BLaER1 treated with 17β-estradiol and CSF1 and Interleukin-3, amounts not matched to agents 10 nM and 100 nM (cell line): ENCODE data around the gene THOC2.

Experiments used
- H3K27ac ChIP-seq, 11 experiments: shearing (Covaris generic); formaldehyde crosslinking; 2 replicates each; pipeline ENCODE4 v1.8.1; 2022
- H3K27me3 ChIP-seq, 11 experiments: shearing (Covaris generic); formaldehyde crosslinking; 2 replicates each; pipeline ENCODE4 v1.8.1; 2022
- H3K36me3 ChIP-seq, 11 experiments: shearing (Covaris generic); formaldehyde crosslinking; 2 replicates each; pipeline ENCODE4 v1.8.1; 2022
- H3K4me1 ChIP-seq, 10 experiments: shearing (Covaris generic); formaldehyde crosslinking; 2 replicates each; pipeline ENCODE4 v1.8.1; 2022
- H3K4me2 ChIP-seq, 11 experiments: shearing (Covaris generic); formaldehyde crosslinking; 2 replicates each; pipeline ENCODE4 v1.8.1; 2022
- H3K4me3 ChIP-seq, 10 experiments: shearing (Covaris generic); formaldehyde crosslinking; 2 replicates each; pipeline ENCODE4 v1.8.1; 2022
- H3K9ac ChIP-seq, 11 experiments: shearing (Covaris generic); formaldehyde crosslinking; 2 replicates each; pipeline ENCODE4 v1.8.1; 2022
- H3K9me3 ChIP-seq, 11 experiments: shearing (Covaris generic); formaldehyde crosslinking; replicated peaks in 1 of 11; 2 replicates each; pipeline ENCODE4 v1.8.1; 2022
- H4K20me1 ChIP-seq, 11 experiments: shearing (Covaris generic); formaldehyde crosslinking; 2 replicates each; pipeline ENCODE4 v1.8.1; 2022
- Cebpa-rat ChIP-seq, 11 experiments: shearing (Covaris generic); IDR thresholded peaks; 2 replicates each; pipeline ENCODE4 v1.8.1; 2022

Gene THOC2

DNA sequence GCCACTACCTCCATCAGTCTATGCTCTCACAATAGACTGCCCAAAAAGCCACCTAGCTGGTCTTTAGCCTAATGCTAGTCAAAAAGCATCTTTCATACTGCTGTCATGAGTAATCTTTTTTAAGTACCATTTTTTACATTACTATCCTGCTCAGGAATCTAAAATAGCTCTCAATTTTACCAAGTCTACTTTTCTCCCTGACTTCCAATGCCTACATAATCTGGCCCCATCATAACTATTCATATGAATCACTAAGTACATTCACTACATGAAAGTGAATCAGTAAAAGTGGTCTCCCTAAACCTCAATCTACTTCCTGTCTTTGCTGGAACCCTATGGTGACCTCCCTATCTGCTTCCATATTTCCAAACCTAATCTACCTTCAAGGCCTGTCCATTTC is 105.9 kb downstream of the THOC2 start:
- Histone ChIP-seq H3K27ac (no peak overlapping the region), H3K9me3 (no peaks in the 10 kb centered on the region), H3K9ac (no peak overlapping the region), H3K4me3 (no peak overlapping the region), H3K4me2 (no peak overlapping the region), H3K4me1 (no peaks in the 10 kb centered on the region), H3K27me3 (peaks cover 57 to 100% (median 97%) of the 10 kb centered on the region in 11 experiments), H4K20me1 (peaks cover 0 to 5% (median 0%) of the 10 kb centered on the region in 11 experiments; a peak in 2 of 22 replicates), H3K36me3 (peaks cover 39 to 98% (median 74%) of the 10 kb centered on the region in 11 experiments; a peak in 21 of 22 replicates)
- TF ChIP-seq Cebpa-rat (IDR thresholded peaks at IDR 0.05), result no peak

DNA sequence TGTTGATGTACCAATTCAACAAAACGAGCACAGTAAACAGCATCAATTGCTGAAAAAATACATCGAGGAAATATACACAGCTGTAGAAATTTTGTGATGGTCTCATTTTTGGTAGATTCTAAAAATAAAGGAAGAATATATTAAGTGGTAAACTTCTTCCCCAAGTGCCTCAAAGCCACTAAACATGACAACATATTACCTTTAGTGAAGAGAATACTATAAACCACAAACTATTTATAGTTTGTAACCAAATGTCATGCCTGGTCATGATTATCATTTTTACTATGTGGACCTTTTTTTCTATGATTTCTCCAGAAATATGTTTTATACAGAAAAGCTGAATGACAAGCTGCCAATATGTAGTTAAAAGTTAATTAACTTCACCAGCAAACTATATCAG is 106.9 kb downstream of the THOC2 start:
- Histone ChIP-seq H3K27ac (no peak overlapping the region), H3K4me1 (no peaks in the 10 kb centered on the region), H3K9ac (no peak overlapping the region), H3K27me3 (peaks cover 67 to 100% (median 97%) of the 10 kb centered on the region in 11 experiments), H3K4me3 (no peak overlapping the region), H3K4me2 (no peak overlapping the region), H3K36me3 (peaks cover 38 to 98% (median 73%) of the 10 kb centered on the region in 11 experiments), H3K9me3 (no peaks in the 10 kb centered on the region), H4K20me1 (peaks cover 0 to 5% (median 0%) of the 10 kb centered on the region in 11 experiments; a peak in 3 of 22 replicates)
- TF ChIP-seq Cebpa-rat (IDR thresholded peaks at IDR 0.05), result no peak

DNA sequence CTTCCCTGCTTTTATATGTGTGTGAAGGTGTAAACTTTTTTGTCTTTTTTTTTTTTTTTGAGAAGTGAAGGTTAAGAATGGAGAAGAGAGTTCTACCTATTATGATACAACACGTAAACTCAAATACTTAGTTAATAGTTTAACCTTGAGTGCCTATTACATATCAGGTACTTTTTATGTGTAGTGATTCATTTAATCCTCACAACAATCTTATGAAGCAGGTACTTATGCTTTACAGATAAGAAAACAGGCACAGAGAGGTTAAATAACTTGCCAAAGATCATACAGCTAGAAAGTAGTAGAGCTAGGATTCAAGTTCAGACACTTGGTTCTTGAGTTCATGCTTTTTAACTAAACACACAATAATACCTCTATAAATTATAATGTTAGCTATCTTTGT is 107.4 kb downstream of the THOC2 start:
- Histone ChIP-seq H3K36me3 (peaks cover 37 to 98% (median 73%) of the 10 kb centered on the region in 11 experiments), H4K20me1 (peaks cover 0 to 5% (median 0%) of the 10 kb centered on the region in 11 experiments; a peak in 2 of 22 replicates), H3K9me3 (no peaks in the 10 kb centered on the region), H3K4me1 (no peaks in the 10 kb centered on the region), H3K9ac (no peak overlapping the region), H3K27me3 (peaks cover 69 to 100% (median 97%) of the 10 kb centered on the region in 11 experiments), H3K27ac (no peak overlapping the region), H3K4me3 (no peak overlapping the region), H3K4me2 (no peak overlapping the region)
- TF ChIP-seq Cebpa-rat (IDR thresholded peaks at IDR 0.05), result no peak

DNA sequence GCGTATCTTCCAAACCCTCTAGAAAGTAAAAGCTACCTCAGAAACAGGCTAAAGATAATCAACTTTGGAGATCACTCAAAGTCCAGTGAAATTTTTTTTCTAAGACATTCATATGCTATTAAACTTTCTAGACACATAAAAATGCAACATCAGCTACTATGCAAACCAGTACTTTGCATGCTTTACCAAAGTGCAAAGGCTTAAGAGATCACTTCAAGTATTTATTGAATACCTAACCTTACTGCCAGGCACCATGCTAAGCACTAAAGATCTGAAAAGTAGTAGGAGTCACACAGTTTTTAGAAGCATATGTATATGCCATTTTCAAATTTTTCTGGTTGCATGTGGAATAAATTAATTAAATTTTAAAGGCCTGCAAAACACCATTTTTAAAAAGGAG is 115.8 kb downstream of the THOC2 start:
- Histone ChIP-seq H3K4me3 (no peak overlapping the region), H4K20me1 (peaks cover 0 to 8% (median 0%) of the 10 kb centered on the region in 11 experiments; a peak in 2 of 22 replicates), H3K9ac (no peak overlapping the region), H3K9me3 (no peaks in the 10 kb centered on the region), H3K36me3 (peaks cover 20 to 65% (median 44%) of the 10 kb centered on the region in 11 experiments; a peak in 20 of 22 replicates), H3K27ac (no peak overlapping the region), H3K4me2 (no peak overlapping the region), H3K27me3 (peaks cover 87 to 100% (median 97%) of the 10 kb centered on the region in 11 experiments), H3K4me1 (no peaks in the 10 kb centered on the region)
- TF ChIP-seq Cebpa-rat (IDR thresholded peaks at IDR 0.05), result no peak

DNA sequence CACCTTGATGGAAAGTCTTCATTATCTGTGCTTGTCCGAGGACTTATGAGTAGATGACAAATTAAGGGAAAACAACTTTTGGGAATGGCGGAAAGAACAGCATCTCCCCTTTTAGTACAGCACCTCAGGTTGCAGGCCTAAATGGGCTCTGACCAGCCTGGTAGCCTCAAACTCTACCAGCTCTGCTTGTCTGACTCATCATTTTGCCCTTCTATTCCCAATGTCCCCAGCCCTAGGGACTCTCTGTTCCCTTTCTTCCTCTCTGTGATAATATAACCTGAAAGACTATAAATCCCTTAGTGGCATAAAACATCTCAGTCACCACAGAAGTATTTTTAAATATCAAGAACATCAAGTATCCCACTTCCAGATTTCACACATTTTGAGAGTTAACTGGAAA is 121.9 kb downstream of the THOC2 start:
- Histone ChIP-seq H4K20me1 (peaks cover 0 to 6% (median 0%) of the 10 kb centered on the region in 11 experiments; a peak in 1 of 22 replicates), H3K27ac (no peak overlapping the region), H3K4me3 (no peak overlapping the region), H3K36me3 (peaks cover 21 to 82% (median 44%) of the 10 kb centered on the region in 11 experiments; a peak in 21 of 22 replicates), H3K27me3 (peaks cover 85 to 100% (median 97%) of the 10 kb centered on the region in 11 experiments), H3K9me3 (no peaks in the 10 kb centered on the region), H3K4me2 (no peak overlapping the region), H3K4me1 (no peaks in the 10 kb centered on the region), H3K9ac (no peak overlapping the region)
- no peak for TF ChIP-seq Cebpa-rat (IDR thresholded peaks at IDR 0.05)

DNA sequence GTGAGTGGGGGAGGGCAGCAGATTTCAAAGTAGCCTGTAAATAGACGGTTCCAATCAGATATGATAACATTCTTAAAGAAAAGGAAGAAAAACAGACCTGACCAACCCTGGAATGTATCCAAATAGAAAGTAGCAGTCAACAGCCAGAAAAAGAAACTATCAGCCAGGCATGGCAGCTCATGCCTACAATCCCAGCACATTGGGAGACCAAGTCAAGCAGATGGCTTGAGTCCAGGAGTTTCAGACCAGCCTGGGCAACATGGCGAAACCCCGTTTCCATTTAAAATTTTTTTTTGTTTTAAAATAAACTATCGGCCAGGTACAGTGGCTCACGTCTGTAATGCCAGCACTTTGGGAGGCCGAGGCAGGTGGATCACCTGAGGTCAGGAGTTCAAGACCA is 125.0 kb downstream of the THOC2 start:
- H3K36me3 ChIP-seq, result peaks cover 34 to 93% (median 52%) of the 10 kb centered on the region in 11 experiments; a peak in 20 of 22 replicates
- H3K27ac ChIP-seq, result no peak overlapping the region

DNA sequence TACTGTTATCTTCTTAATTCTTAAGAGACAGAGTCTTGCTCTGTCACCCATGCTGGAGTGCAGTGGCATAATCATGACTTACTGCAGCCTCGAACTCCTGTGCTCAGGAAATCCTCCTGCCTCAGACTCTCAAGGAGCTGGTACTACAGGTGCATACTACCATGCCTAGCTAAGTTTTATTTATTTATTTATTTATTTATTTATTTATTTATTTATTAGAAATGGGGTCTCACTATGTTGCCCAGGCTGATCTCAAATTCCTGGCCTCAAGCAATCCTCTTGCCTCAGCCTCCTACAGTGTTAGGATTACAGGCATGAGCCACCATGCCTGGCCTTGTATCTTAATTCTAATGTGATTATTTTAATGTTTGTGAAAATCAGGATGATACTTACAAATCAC is 125.6 kb downstream of the THOC2 start:
- Histone ChIP-seq H3K27ac (no peak overlapping the region), H3K4me1 (no peaks in the 10 kb centered on the region), H3K4me2 (no peak overlapping the region), H3K27me3 (peaks cover 90 to 100% (median 100%) of the 10 kb centered on the region in 11 experiments), H3K4me3 (no peak overlapping the region), H3K36me3 (peaks cover 39 to 98% (median 58%) of the 10 kb centered on the region in 11 experiments; a peak in 20 of 22 replicates), H3K9me3 (no peaks in the 10 kb centered on the region), H3K9ac (no peak overlapping the region), H4K20me1 (peaks cover 0 to 6% (median 0%) of the 10 kb centered on the region in 11 experiments; a peak in 2 of 22 replicates)
- TF ChIP-seq Cebpa-rat (IDR thresholded peaks at IDR 0.05), result no peak

More for the DNA sequence above, 125.0 kb downstream of the THOC2 start:
- peaks cover 0 to 6% (median 0%) of the 10 kb centered on the region in 11 experiments; a peak in 2 of 22 replicates for H4K20me1 ChIP-seq
- no peaks in the 10 kb centered on the region for H3K9me3 ChIP-seq
- H3K4me3 ChIP-seq, result no peak overlapping the region
- H3K4me2 ChIP-seq, result no peak overlapping the region
- H3K27me3 ChIP-seq, result peaks cover 86 to 100% (median 97%) of the 10 kb centered on the region in 11 experiments
- no peaks in the 10 kb centered on the region for H3K4me1 ChIP-seq
- no peak for TF ChIP-seq Cebpa-rat (IDR thresholded peaks at IDR 0.05)
- no peak overlapping the region for H3K9ac ChIP-seq

DNA sequence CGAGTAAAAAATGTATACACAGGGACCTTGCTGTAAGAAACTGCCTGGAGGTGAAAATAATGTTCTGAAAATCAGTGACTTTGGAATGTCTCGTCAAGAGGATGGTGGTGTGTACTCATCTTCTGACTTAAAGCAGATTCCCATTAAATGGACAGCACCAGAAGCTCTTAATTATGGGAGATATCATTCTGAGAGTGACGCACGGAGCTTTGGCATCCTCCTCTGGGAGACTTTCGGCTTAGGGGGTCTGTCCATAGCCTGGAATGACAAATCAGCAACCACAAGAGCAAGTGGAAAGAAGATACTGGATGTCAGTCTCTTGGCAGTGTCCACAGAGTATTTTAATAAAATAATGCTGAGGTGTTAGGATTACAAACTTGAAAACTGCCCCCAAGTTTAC is 129.4 kb downstream of the THOC2 start:
- no peak for TF ChIP-seq Cebpa-rat (IDR thresholded peaks at IDR 0.05)
- no peak overlapping the region for H3K4me3 ChIP-seq
- peaks cover 85 to 99% (median 96%) of the 10 kb centered on the region in 11 experiments for H3K27me3 ChIP-seq
- no peak overlapping the region for H3K4me2 ChIP-seq
- H4K20me1 ChIP-seq, result peaks cover 0 to 4% (median 0%) of the 10 kb centered on the region in 11 experiments; a peak in 1 of 22 replicates
- no peaks in the 10 kb centered on the region for H3K4me1 ChIP-seq
- peaks cover 32 to 79% (median 52%) of the 10 kb centered on the region in 11 experiments; a peak in 20 of 22 replicates for H3K36me3 ChIP-seq
- H3K27ac ChIP-seq, result no peak overlapping the region
- no peak overlapping the region for H3K9ac ChIP-seq
- no peaks in the 10 kb centered on the region for H3K9me3 ChIP-seq

DNA sequence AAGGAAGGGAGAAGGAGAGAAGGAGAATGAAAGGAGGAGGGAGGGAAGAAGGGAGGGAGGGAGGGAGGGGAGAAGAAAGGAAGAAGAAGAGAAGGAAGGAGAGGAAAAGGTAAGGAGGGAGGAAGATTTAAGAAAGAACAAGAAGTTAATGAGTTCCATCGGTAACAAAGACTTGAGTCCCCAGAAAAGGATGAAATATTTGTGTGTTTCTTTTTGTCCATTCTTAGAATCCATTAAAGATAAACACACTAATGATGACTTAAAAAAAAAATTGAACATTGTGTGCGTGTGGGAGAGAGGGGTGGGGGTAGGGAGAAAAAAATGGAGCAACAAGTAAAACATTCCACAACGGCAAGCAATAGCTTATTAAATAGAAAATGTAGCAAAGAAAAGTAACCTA is 131.4 kb downstream of the THOC2 start:
- Histone ChIP-seq H3K9me3 (no peaks in the 10 kb centered on the region), H3K27ac (no peak overlapping the region), H3K4me2 (no peak overlapping the region), H3K4me1 (no peaks in the 10 kb centered on the region), H4K20me1 (peaks cover 0 to 4% (median 0%) of the 10 kb centered on the region in 11 experiments; a peak in 2 of 22 replicates), H3K27me3 (peaks cover 88 to 99% (median 96%) of the 10 kb centered on the region in 11 experiments), H3K4me3 (no peak overlapping the region), H3K36me3 (peaks cover 20 to 58% (median 34%) of the 10 kb centered on the region in 11 experiments; a peak in 19 of 22 replicates), H3K9ac (no peak overlapping the region)
- no peak for TF ChIP-seq Cebpa-rat (IDR thresholded peaks at IDR 0.05)
